ENCODE measurements around the gene HOXB9. TPM values are rescaled to one million over a fixed set of nuclear protein-coding genes. Genes with fewer than 3 reads are reported as not detected.

HOXB9 gene
- total and polyA plus RNA-seq, 2 donors (not counting 3 experiments of a cell fraction or from before 2014, with no cell fraction given), result 0.79 to 1.1 TPM

- peak overlapping the region; percentile 46 to 52 (median 52) for H3K4me3 ChIP-seq (replicated peaks in 1 of 3; ENCODE audit: insufficient read depth in 1 of 3, low read depth in 1 of 3, low read length in 3 of 3)
These were observed 12.1 kb downstream of the HOXB9 start for GRCh38 chr17:48613862-48614694.

More at GRCh38 chr17:48613862-48614694, 12.1 kb downstream of the HOXB9 start:
- no peaks in the 10 kb centered on the region for H3K9me1 ChIP-seq (replicated peaks; ENCODE audit: control insufficient read depth, extremely low read depth, insufficient read depth, low read length)
- H3K4me1 ChIP-seq (ENCODE audit: control insufficient read depth, extremely low read depth, insufficient read depth, low read length), result peaks cover 44% of the 10 kb centered on the region
- POLR2A ChIA-PET, result interaction anchor here (0.6 to 1.2 kb wide), 3 partner anchors 9 to 416 kb away, joined by 3 to 7 read pairs (median 4); partner anchors contain the start of gene HOXB6
- dilution Hi-C loops (cut with MboI; ENCODE audit: extremely low pct_ligation_motif_present, low sequenced_read_pairs) (no loop called here), intact Hi-C loops (cut with micrococcal nuclease) (no loop called here)
- H3K36me3 ChIP-seq (ENCODE audit: control insufficient read depth in 2 of 2, extremely low read depth in 1 of 2, insufficient read depth in 2 of 2, low read length in 2 of 2), result no peaks in the 10 kb centered on the region
- DNase-seq (ENCODE audit: low read depth, low spot score) (peak; percentile 60), FAIRE-seq (peak; percentile 58)
- TF ChIP-seq MAX (IDR thresholded peaks at IDR 0.05; ENCODE audit: insufficient read depth, insufficient read length), result no peak
- no peak for TF ChIP-seq GATA2 (IDR thresholded peaks at IDR 0.05; ENCODE audit: insufficient read depth, insufficient read length, low read depth, low read length)
- no peak for TF ChIP-seq FOS (IDR thresholded peaks at IDR 0.05; ENCODE audit: borderline replicate concordance, insufficient read depth, low read length)
- no peak for TF ChIP-seq POLR2AphosphoS5 (IDR thresholded peaks at IDR 0.05; ENCODE audit: insufficient read depth, low read depth, low read length)
- TF ChIP-seq CTCF (IDR thresholded peaks at IDR 0.05; ENCODE audit: extremely low read depth in 1 of 2, insufficient read depth in 1 of 2, low read depth in 1 of 2, low read length in 2 of 2), result no peak
- no peak for TF ChIP-seq JUN (IDR thresholded peaks at IDR 0.05; ENCODE audit: borderline replicate concordance, insufficient read depth, insufficient read length, low read depth)
- TF ChIP-seq POLR2A (IDR thresholded peaks at IDR 0.05; ENCODE audit: low read depth, low read length), result no peak
- no TSS peak for BruUV-seq (replicated peaks)
- CTCF ChIA-PET, result interaction anchor here (0.6 to 4.9 kb wide), 19 partner anchors 10 to 462 kb away, joined by 3 to 26 read pairs (median 5); partner anchors contain the start of gene HOXB9
- peaks cover 19% of the 10 kb centered on the region for H3K79me2 ChIP-seq (ENCODE audit: control insufficient read depth, insufficient read depth, low read length)
- H3K27me3 ChIP-seq (ENCODE audit: control insufficient read depth in 2 of 2, insufficient read depth in 2 of 2, low read length in 2 of 2), result peaks cover 32 to 38% of the 10 kb centered on the region in 2 experiments
- no peak overlapping the region for H3K27ac ChIP-seq (ENCODE audit: insufficient read depth, low read depth, low read length)
- peak overlapping the region; percentile 19 for H3K9ac ChIP-seq (replicated peaks; ENCODE audit: extremely low read depth, insufficient read depth, low read length)
- H3K4me2 ChIP-seq (ENCODE audit: insufficient read depth, low read length), result peak overlapping the region; percentile 82
- no peaks in the 10 kb centered on the region for H4K20me1 ChIP-seq (replicated peaks; ENCODE audit: control insufficient read depth, extremely low read depth, insufficient read depth, low read length)
- H2AFZ ChIP-seq (ENCODE audit: low read depth, low read length), result peak overlapping the region; percentile 90
- H3K9me3 ChIP-seq (replicated peaks; ENCODE audit: control insufficient read depth, insufficient read depth, low read length), result no peaks in the 10 kb centered on the region

Measured in endothelial cell of umbilical vein (primary cell).